Activated CD8-positive, alpha-beta memory T cell treated with anti-CD3 and anti-CD28 coated beads for 48 hours (primary cell): Measurements from ENCODE around the gene RPP25.
A peak's percentile ranks its signal among the peaks of the same experiment; 100 is the strongest.
"Not testable (repeated sequence)": the region's sequence is repeated elsewhere in the genome, so short reads cannot be mapped to it uniquely, and the experiment has no call there.

Source experiments
- DNase-seq, 3 experiments: peaks; one replicate each; pipeline ENCODE4 v3.0.0-alpha.2; 2020; ENCODE audit warnings: low read depth in 2 of 3, low spot score in 2 of 3

Gene RPP25

DNA sequence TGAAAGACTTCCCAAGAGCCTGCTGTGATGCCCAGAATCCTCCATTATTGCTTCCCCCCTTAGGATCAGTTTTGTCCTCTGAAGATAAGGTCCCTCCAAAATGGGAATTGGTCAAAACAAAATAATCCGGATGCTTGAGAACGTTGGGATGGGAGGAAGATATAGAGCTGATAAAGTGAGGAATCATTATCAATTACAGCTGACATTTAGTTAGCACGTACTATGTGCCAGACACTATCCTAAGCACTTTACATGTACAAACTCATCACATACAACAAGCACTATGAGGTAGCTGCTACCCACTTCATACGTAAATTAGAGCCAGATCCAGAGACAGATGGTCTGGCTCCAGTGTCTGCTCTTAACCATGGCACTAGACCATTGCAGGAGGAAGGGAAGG, 6.6 kb upstream of the RPP25 start:
- no peak for DNase-seq

DNA sequence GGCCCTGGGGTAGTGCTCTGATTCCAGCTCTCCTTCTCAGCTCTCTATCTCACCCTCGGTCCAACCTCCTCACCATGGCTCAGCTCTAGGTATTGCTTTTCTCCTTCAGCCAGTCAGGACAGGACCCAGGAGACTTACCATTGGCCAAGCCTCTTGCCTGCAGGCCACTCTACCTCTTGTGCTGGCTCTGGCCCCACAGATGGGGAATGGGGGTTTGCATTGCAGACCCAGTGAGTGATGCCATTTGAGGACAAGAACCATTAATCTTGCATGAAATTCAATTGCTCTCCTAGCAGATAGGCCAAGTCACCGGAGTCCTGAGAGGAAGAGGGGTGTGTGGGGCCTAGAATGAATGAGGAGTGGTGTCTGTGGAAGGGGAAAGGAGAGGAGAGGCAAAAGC, 6.1 kb upstream of the RPP25 start:
- no peak for DNase-seq

- no peak for DNase-seq
Observed at GRCh38 chr15:74962219-74962618, 5.6 kb upstream of the RPP25 start.

- DNase-seq = no peak
Observed at GRCh38 chr15:74961616-74962015, 5.0 kb upstream of the RPP25 start.

DNA sequence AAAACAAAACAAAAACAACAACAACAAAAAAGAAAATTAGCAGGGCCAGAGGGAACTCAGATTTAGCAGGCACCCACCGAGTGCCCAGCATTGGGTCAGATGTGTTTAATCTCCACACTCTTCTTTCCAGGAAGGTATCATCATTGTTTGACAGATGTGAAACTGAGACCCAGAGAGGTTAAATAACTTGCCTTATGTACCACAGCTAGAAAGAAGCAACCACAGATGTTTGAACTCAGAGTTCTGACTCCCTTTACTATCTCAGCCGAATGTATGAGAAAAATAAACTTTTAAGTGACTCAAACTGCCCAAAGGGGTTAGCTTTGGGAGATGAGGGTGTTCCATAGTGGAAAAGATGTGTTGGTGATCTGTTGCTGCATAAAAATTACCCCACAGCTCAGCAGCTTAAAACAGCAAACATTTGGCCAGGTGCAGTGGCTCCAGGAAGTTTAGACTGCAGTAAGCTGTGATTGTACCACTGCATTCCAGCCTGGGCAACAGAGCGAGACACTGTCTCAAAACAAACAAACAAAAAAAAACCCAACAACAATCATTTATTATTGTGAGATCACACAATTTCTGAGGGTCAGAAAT, 4.5 kb upstream of the RPP25 start:
- DNase-seq = no peak

DNA sequence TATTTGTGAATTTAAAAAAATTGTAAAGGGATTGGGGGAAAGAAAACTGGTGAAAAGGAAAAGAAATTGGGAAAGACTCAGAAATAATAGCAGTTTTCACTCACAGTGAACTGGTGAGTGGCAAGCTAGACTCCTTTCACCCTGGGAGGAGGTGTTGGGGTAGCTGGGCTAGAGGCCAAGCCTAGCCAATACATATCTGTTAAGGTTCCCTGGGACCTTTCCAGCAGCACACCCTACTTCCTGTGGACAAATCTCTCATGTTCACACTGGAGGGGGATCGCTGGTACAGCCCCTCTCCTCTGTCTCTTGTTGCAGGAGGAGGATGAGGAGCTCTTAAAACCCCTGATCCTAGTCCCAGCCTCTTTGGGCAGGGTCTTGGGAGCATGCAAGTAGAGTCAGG, 3.7 kb upstream of the RPP25 start:
- DNase-seq = no peak

- DNase-seq = no peak
Observed at GRCh38 chr15:74959586-74959939, 3.0 kb upstream of the RPP25 start.

DNA sequence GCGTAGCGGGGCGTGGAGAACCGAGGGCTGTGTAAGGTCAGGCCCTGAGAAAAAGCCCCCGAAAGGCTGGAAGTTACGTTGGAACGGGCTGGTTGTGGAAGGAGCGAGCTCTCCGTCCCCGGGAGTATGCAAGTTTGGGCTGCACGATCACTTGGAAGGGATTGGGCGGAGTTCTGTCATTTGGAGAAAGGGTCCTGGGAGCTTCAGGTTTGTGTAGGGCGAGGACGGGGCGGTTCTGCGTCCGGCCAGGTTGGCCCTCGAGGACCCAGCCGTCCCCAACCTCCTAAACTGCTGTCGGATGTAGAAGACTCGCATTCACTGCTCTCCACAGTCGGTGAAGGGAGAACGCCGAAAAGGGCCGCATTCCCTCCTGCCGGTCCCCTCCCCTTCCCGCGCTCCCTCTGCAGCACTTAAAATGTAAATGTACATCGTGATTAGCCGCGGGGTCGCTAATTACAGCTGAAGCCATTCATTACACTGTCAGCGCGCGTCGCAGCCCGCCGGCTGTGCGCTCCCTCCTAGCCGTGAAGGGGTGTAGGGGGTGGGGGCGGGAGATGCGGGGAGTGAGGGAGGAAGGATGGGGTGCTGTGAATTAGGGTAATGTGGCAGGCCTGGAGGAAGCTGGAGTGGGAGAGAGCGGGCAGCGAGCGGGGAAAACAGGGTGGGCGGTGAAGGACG, 2.5 kb upstream of the RPP25 start:
- DNase-seq = no peak

- no peak for DNase-seq
Observed at GRCh38 chr15:74958320-74958907, 1.8 kb upstream of the RPP25 start.

DNA sequence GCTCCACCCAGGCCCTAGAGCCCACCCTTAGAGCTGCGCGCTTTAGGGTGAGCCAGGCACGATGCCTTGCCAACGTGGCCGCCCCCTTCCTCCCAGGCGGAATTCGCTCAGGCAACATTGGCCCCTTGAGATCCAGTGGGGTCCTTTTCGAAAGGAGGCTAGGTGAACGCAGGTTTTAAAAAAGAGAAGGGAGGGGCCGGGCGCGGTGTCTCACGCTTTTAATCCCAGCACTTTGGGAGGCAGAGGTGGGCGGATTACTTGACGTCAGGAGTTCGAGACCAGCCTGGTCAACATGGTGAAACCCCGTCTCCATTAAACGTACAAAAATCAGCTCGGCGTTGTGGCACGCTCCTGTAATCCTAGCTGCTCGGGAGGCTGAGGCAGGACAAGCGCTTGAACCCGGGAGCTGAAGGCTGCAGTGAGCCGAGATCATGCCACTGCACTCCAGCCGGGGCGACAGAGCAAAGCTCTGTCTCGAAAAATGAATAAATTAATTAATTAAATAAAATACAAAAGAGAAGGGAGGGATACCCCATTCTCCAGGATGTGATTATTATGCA, 984 bp upstream of the RPP25 start:
- DNase-seq = no peak

- DNase-seq = peak in 2 of 3 experiments; percentile 43 to 46
Observed at GRCh38 chr15:74955796-74956647, 550 bp downstream of the RPP25 start.

DNA sequence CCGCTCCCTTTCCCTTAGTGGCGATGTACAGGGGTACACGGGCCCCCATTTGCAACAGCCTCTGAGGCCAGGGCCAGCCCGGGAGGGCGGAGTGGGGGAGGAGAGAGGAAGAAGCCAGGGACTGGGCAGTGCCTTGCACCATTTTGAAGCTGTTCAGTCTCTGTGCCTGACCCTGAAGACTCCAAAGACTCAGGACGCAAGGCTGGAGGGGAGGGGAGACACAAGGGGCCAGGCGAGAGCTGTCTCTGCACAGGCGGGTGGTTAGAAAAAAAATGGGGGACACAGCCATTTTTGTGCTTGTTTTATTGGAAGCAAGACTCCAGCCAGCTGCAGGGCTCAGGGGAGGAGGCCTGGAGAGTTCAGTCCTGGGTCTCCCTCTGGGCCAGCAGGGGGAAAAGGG, 1.6 kb downstream of the RPP25 start:
- no peak for DNase-seq

DNA sequence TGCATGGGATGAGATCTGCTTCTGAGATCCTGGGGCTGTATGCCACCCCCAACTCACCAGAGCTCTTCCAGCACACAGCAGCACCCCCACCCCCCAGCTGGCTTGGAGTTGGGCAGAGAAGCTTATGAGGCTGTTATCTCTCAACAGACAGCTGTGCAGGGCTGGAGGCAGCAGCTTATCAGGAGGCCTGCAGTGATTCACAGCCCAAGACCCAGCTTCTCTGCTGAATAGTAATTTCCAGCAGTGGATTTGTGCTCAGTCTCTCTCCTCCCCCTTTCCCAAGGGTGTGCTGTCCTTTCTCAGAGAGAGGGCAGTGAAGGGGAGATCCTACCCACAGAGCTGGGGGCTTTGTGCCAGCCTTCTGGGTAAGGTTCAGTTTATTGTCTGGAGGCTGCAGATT, 2.1 kb downstream of the RPP25 start:
- no peak for DNase-seq

DNA sequence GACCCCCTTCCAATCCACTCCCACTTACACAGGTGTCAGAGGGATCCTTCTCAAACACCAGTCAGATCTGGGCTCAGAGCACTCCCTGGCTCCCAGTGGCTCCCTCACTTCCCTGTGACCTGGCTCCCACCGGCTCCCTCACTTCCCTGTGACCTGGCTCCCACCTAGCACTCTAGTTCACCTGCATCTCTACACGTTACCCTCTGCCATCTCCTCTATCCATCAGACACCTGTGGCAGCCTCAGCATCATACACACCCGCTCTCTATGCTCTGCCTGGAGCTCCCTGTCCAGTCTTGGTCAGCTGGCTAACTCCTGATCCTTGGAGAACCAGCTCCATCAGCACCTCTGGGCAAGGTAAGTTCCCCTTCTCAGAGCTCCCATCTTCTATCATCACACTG, 5.6 kb downstream of the RPP25 start:
- DNase-seq = no peak

- DNase-seq = peak; percentile 31 to 63 (median 61)
Observed at GRCh38 chr15:74950078-74950908, 6.3 kb downstream of the RPP25 start.

DNA sequence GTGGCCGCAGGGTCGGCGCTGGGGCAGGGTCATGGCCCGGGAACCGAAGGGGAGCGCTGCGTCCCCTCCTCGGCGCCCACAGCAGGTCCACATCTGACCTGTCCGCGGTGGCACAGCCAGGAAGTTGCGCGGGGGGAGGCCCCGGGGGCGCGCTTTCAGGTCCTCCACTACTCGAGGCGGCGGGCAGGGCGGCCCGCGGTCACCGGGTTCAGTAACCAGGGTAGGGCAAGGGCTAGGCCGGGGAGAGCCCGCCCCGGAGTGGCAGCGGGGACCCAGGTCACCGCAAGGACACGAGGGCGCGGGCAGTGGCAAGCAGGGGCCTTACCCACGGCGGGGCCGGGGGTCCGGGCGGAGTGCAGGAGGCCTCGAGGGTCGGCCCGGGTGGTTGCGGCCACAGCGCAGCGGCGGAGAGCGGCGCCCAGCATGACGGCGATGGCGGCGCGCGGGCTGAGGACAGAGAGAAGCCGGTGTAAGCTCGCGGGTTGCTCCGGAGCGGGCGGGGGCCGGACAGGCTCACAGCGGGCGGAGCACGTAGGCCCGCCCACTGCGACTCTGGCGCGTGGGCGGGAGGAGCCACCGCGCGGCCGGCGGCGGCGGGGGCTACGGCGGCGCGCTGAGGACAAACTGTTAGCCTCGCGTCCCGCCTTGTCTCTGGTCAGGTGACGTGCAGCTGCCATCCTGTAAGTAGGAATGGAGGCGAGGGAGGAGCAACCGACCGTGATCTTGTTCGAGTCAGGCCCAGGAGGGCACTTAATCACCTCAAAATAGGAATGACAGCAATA, 18.8 kb downstream of the RPP25 start, which contains the start of gene COX5A:
Gene COX5A, minus strand, starts transcription at position 484 of the 782 bp plus-strand sequence. Its CDS starts 59 bp downstream, at position 425.
- peak; percentile 67 to 85 (median 70) for DNase-seq

DNA sequence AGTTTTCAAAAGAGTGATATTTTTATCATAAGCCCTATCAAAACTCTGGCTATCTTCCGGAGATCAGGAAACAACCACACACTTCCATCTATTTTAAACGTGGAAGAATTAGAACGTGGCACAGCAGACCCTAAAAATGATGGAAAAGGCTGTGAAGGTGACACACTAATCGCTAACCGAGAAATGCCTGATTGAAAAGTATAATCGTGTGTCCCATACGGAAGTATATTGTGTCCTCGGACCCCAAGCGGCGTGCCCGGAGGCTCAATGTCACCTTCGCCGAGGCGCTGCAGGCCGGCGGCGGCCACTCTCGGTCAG, 19.3 kb downstream of the RPP25 start:
- DNase-seq = no peak

GRCh38 chr15:74935193-74935592, 21.4 kb downstream of the RPP25 start:
- DNase-seq = not testable (repeated sequence)

- DNase-seq = no peak
Observed at GRCh38 chr15:74933573-74933972, 23.0 kb downstream of the RPP25 start.

DNA sequence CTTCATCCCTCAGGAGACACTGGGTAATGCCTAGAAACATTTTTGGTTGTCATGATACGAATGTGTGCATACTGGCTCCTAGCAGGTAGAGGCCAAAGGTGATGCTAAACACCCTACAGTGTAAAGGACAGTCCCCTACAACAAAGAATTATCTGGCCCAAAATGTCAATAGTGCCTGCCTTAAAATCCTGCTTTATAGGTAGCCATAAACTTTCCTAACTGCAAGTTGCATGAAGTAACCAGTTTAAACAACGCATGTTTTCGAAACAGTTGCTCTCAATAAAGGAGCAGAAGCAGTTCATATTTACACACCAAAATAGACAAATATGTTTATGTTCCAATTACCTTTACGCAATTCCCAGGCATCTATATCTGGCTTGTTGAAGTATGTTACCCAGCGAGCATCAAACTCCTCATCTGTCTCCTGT, 27.8 kb downstream of the RPP25 start:
- DNase-seq = no peak
